HG03066 (cell line): ENCODE data around the gene MYH9.

Experiments used
- ATAC-seq: cut with Tn5 transposase; IDR thresholded peaks from one replicate; pipeline ENCODE4 v1.9.1; 2021; ENCODE audit warnings: low read depth; ENCODE audit not compliant: unreplicated experiment

Gene MYH9

DNA sequence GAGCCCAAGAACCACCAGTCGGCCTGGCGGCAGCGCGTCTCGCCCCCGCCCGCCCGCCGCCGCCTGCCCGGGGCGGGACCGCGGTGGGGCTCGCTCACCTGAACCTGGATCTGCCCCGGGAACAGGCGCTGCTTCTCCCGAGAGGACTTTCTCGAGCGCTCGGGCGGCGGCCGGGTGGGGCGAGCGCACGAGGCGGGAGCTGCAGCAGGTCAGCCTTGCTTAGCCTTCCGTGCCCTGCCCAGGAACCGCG, 133 bp downstream of the MYH9 start:
- ATAC-seq: no peak

DNA sequence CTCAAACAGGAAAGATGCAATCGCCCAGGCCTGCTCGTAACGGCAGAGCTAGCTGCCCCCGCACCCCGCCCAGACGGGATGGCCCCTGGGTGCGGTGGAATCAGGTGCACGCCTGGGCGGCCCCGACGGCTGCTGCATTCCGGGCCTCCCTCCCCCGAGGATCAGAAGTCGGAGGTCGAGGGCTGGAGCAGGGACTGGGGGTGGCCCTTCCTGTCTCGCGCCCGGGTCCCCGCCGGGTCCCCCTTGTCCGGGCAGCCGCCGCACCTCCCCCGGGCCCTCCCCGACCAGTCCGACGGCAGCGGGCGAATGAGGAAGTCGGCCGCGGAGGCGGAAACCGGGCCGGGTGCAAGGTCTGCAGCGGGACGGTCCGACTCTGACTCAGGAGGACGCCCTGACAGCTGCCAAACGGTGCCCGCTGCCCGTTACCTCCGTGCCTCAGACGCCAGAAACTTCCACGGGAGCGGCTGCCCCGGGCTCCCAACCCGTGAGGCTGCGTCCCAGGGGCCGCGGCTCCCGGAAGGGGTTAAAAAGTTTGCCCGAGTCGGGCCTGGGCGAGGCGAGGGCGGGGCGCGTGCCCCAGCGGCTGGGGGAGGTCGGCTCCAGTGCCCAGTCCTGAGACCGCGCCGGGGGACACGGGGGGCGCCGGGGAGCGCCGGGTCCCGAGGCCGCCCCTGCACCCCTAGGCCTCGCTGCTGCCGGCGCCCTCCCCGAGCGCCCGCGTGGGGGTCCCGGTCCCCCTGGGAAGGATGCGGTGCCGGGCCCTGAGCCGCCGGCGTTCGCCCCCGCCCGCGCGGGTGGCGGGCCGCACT, 663 bp downstream of the MYH9 start:
- no peak for ATAC-seq

DNA sequence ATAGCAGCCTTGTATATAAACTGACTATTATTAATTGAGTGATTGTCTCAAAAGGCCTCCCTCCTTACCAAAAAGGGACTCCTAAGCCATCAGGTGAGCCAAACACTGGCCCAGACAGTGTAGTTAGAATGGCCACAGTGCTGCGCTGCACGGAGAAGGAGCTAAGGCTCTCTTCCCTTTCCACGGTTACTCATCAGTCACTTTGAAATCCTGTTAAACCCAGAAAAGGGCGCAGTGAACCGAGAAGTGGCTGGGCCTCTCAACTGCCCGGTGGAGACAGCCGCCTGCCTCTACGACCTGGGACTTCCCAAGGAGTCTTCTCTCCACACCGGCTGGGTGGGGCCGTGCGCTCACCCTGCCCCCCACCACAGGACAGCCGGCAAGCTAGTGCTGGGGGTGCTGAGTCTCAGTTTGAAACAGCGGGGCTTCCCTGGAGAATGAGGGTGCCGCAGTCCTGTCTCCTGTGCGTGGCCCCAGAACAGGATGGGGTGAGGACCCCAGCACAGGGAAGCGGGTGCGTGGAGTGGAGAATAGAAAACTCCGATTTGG, 1.3 kb downstream of the MYH9 start:
- ATAC-seq: no peak

DNA sequence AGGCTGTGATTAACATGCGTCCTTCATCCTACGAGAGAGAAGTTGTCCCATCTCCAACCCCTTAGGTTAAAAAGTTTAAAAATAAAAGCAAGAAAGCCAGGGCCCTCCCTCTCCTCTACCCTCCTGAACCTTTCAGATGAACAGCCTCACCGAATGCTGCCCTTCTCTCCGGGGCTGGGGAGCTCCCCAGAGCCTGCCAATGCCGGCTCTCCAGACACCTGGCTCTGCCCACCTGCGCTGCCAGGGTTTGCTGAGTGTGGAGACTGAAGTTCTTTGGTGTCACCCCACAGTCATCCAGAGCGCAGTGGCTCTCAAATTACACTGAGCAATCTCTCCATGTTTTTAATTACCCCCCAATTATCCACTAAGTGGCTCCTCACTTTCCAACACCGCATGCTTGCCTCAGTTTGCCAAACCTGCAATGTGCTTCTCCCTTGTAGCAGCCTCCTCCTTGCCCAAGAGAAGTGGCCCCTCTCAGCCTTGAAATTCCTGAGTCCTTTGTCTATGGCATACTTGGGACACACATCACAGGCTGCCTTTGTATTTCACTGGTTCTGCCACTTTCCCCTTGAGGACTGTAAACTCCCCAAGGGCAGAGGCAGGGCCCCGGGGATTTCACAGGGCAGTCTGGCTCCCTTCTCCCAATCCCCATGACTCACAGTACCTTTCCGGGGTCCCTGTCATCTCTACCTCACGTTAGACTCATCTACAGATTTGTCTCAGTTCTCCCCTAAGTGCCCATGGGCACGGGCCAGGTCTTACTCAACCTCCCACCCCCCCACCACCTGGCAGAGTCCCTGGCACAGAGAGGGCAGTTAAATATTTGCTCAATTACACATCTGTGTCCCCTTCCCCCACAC, 2.0 kb downstream of the MYH9 start:
- ATAC-seq: no peak

DNA sequence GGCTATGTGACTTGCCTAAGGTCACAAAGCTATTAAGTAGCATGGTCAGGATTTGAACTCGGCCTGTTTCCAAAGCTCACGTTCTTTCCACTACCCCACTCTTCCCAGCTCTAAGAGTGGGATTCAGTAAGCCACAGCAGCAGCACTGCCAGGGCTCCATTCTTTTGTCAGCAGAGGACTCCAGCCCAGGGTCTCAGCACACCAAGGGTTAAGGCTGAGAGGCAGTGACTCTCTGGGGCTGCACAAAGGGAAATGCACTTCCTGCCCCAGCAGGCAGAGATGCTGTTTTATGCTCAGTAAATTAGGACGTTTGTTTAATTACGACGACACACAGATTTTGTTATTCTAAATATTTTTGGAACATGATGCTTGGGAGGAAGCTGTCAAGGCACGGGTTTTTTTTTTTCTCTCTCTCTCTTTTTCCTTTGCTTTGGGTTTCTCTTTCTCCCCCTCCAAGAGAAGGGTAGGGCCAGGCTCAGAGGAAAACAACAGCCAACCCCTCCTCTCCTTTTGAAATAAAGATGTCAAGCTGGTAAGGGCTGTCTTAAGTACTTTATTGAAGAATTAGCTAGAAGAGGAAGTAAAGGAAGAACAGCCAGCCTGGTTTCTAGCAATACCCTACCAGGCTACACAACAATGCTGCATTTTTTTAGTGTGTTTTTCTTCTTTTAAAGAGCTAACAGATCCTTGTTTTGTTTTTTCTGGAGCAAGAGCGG, 2.8 kb downstream of the MYH9 start:
- no peak for ATAC-seq

DNA sequence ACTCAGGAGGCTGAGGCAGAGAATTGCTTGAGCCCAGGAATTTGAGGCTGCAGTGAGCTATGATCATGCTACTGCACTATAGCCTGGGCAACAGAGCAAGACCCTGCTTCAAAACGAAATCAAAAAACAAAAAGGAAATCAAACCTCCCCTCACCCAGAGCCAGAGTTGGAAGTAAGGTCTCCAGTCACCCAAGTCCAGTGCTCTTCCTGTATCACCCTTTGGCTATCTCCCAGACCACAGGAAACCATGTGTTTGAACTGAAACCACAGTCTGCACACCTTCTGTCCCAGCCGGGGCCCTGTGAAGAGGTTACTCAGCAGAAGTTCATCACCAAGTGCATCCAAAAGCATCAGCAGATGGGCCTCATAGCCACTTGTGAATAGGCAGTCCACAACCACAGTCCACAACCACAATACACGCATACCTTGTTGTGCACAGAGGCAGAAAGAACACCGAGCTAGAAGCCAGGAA, 4.6 kb downstream of the MYH9 start:
- no peak for ATAC-seq

DNA sequence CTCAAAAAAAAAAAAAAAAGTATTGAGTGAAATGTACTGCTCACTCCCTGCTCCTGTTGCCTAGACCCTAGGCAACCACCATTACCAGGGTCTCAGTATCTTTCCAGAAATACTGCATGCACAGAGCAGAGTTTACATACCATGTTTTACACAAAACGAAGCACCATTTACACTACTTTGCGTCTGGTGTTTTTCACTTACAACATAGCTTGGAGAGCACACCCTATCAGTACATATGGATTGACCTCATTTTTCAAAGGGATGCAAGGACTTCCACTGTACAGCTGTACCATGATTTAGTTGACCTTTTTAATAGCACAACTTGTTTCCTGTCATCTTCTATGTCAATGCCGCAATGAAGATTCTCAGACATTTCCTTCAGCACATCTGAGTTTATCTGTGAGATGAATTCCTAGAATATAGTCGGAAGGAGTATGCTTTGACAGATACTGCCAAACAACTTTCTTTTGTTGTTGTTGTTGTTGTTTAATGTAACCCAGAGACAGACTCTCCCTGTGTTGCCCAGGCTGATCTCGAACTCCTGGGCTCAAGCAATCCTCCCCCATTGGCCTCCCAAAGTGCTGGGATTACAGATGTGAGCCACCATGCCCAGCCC, 6.1 kb downstream of the MYH9 start:
- no peak for ATAC-seq

DNA sequence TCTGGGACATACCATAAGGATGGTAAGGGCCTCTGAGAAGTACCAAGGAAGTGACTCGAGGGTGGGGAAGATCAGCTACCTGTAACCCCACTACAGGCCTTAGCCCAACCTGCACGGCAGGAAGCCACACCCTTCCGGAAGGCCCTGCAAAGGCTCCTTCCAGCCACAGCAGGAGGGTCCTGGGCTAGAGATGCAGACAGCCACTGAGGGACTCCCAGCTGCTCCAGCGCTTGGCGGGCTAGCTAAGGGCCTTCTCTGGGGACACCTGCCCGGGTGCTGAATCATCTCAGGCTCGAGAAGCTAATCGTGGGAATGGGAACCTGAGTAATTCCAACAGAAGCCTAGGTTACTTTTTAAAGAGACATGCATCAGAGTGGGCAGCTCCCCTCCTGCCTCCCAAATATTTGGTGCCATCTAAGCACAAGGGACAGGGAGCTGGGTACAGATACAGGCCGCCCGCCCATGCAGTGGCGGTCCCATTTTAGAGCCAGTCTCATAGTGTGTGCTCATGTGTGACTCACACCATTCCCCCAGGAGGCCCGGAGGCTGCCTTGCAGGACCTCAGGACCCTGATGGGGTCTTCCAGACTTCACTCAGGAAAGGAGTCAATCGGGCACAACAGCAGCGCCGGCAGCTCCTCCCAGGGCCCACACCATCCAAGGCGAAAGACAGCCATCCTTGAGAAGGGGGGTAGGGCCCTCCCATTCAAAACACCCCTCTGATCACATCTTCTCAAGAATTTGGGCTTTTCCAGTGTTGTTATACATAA, 8.0 kb downstream of the MYH9 start:
- no peak for ATAC-seq

DNA sequence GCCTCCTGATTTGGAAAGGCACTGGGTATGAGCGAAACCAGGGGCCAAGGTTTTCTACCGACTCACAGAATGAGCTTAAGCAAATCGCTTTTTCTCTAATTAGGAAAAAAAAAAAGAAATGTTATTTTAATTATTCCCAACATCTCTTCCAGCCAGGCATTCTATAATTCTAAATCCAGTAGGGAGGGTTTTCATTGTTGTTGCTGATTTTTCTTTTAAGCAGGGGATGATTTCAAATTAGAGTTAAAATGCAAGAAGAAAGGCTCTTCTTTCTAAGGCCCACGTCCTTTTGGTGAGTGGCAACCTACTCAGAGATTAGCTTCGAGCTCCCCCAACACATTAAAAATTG, 8.9 kb downstream of the MYH9 start:
- no peak for ATAC-seq

DNA sequence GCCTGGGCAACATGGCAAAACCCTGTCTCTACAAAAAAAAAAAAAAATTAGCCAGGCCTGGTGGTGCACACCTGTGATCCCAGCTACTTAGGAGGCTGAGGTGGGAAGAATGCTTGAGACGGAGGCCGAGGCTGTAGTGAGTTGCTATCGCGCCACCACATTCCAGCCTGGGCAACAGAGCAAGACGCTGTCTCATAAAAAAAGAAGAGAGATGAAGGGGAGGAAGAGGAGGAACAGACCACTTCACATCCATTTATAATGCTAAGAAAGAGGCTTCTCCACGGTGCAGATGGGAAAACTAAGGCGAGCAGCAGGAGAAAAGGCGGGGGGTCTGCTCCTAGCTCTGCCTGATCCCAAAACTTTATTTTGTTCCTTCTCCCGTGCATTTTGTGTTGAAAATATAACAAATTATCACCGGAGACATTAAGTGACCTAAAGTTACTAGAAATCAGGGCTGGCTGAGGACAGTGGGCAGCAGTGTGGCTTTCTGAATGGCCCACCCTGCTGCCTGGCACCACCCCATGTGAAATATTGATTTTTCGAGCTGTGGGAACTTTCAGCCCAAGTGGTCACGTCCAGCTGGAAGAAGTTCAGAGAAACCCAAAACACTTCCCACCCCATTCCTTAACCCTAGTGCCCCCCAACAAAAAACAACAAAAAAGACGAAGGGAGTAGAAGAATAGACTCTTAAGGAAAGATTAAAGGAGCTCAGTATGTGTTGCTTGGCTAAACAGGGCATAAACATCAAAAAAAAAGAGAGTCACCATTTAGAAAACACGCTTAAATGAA, 9.5 kb downstream of the MYH9 start:
- ATAC-seq: no peak

DNA sequence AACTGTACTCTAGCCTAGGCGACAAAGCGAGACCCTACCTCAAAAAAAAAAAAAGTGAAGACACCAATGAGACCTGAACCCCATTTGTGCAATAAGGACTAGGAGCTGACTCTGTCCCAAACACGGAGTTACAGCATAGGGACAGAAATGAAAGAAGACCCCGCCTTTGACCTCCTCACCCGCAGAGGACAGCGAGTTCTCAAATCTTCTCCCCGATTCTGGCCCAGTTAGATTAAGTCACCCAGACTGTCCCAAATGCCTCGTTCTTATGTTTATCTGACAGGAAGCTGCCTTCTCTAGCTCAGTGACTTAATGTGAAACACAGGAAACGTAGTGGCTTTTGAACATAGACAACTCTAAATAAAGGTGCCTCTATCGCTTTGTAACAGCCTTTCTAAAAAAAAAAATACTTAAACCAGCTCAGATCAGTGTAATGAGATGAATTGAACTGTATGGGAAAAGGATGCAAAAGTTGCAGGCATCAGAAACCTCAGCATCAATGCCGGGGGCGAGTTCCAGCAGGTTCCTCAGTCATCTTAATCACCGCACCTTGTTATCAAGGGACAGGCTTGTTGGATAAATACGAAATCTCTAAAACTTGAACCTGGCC, 10.6 kb downstream of the MYH9 start:
- no peak for ATAC-seq

DNA sequence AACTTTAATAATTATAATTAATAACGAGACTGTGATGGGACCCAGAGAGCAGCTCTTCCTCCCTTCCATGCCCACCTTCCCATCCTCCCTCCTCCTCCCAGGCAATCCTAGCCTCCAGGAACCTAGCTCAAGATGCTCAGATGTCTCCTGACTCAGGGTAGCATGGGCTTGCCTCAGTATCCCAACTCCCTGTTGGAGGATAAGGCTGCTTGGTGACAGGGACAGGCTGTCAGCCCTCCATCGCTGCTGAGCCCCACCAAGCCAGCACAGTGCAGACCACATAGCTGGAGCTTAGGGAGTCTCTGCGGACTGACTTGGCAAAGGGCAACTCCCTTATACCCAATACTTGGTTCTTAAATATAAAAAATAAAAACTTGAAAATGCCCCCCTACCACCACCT, 11.5 kb downstream of the MYH9 start:
- no peak for ATAC-seq

DNA sequence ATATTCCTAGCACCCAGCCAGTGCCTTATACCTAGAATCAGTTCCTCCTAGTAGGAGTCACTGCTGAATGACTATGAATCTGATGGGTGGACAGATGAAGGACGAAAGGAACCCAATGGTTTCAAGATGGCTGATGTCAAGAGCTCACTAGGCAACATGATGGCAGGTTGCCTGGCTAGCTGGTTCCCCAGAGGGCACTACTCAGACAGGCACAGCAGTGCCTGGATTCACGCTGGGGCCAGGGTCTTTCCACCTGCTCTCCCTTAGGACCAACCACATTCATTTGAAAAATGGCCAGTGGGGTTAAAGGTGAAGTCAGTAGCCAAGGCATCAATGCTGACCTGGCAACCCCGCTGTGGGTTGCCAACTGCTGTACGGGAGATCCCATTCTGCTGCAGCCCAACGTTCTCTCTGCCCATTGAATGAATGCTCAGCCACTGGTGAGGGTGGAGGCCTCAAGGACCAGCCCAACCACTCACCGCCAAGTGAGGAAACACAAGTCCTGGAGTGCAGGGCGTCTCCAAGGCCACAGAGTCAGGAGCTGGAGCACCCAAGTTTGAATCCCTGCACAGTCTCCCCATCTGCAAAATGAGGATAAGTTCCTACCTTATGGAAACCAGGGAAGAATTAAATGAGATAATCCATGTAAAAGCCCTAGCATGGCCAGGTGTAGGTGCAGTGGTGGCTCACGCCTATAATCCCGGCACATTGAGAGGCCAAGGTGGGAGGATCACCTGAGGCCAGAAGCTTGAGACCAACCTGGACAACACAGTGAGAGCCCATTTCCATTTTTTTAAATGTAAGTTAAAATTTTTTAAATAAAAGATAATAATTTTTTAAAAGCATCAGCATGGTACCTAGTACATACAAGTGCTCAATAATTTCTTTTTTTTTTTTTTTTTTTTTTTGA, 12.4 kb downstream of the MYH9 start:
- no peak for ATAC-seq

DNA sequence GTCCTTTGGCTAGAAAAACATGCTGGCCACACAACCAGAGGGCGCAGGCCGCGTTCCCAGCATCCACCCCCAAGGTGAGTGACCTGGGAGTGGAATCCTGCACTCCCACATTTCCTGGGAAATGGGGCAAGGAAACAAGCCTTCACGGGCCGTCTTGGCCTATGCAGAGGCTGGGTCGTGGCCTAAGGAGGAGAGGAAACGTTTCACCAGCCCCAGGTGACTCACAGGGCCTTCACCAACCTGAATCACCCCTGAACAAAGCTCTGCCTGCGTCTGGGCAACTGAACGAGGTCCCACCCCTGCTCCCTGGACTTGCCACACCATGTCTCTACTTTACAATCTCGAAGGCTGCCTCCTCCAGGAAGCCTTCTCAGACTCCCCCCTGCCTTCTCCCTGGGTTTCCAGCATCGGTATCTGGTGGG, 13.2 kb downstream of the MYH9 start:
- no peak for ATAC-seq

DNA sequence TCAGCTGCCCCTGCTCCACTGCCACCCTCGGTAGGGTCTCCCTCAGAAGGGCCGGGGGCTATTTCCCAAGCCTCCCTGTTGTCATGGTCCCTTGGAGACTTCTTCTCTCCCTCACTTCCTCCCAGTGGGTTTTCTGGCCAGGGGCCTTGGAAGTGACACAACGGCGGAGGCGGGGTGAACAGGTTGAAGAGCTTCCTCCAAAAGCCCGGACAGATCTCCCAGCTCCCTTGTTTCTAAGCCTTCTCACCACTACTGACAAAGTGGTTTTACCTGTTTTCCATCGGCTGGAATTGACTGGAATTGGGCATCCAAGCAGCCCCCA, 14.5 kb downstream of the MYH9 start:
- no peak for ATAC-seq

DNA sequence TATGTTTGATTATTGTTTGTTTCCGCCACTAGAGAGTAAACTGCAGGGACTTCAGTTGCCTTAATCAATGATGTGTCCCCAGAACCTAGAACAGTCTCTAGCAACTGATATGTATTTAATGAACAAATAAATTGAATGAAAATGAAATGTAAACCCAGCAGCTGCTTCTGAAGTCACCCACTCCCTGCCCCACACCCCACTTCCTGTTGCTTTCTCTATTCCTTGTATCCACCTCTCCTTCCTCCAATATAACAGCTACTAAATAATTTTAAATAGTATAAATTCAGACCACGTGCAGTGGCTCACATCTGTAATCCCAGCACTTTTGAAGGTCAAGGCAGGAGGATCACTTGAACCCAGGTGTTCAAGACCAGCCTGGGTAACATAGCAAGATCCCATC, 15.8 kb downstream of the MYH9 start:
- no peak for ATAC-seq

DNA sequence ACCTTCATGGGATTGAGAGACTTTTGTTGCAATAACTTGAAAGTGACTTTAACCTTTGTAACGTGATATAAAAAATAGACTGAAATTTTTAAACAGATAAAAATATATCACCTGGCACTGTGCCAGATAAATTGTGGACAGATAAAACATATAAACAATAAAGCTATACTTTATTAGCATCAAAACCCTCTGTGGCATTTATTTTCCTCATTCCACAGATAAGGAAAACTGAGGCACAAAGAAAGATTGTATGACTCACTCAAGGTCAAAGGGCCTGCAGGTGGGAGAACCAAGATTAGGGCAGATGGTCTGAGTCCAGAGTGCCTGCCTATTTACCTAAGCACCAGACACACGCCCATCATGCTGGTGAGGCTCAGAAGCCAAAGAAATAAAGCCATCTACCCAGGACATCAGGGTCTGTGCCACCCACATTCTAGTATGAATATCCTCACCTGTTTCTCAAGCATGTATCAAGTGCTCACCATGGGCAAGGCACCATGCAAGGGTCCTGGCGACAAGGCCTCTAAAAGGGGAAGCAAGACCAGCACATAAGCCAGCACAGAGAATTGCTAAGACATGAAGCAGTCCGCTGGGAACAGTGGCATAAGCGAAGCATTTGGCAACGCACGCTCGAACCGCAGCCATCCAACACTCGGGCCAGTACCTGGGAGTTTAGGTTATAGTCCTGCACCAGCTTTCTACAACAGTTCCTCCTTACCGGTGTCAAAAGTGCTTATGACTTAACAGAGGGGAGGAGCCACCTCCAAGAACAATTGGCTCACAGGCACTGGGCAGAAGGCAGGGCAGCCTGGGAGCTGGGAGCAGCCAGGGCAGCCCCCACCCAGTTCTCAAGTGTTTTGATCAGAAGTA, 17.6 kb downstream of the MYH9 start:
- ATAC-seq: no peak
